ENCODE measurements around the gene RACK1.

RACK1 gene

GRCh38 chr5:181265092-181265671 is 21.5 kb upstream of the RACK1 start:
- no peaks in the 10 kb centered on the region for H3K27me3 ChIP-seq (ENCODE audit: low read depth, low read length)
- no peaks in the 10 kb centered on the region for H3K9me3 ChIP-seq (ENCODE audit: insufficient read depth, low read length)
- H3K4me2 ChIP-seq (ENCODE audit: low read length): no peak overlapping the region
- no peaks in the 10 kb centered on the region for H4K20me1 ChIP-seq (ENCODE audit: insufficient read depth, low read length)
- H3K27ac ChIP-seq (ENCODE audit: low read length): no peak overlapping the region
- H3K4me3 ChIP-seq (ENCODE audit: low read length): no peak overlapping the region
- peaks cover 28% of the 10 kb centered on the region for H3K79me2 ChIP-seq (ENCODE audit: low read length)
- no peak overlapping the region for H2AFZ ChIP-seq (ENCODE audit: low read depth, low read length)
- peaks cover 8% of the 10 kb centered on the region for H3K36me3 ChIP-seq (replicated peaks; ENCODE audit: low read depth, low read length)
- no peak overlapping the region for H3K9ac ChIP-seq (ENCODE audit: low read length)
- H3K4me1 ChIP-seq (ENCODE audit: low read length): peaks cover 4% of the 10 kb centered on the region; the same call in 1 of the 2 replicates
- TF ChIP-seq EZH2phosphoT487 (IDR thresholded peaks at IDR 0.05; ENCODE audit: low read depth): no peak
- TF ChIP-seq CTCF (IDR thresholded peaks at IDR 0.05; ENCODE audit: low read depth, low read length): no peak

GRCh38 chr5:181263633-181264032 is 19.9 kb upstream of the RACK1 start:
- Histone ChIP-seq H2AFZ (ENCODE audit: low read depth, low read length) (no peak overlapping the region), H3K79me2 (ENCODE audit: low read length) (peaks cover 43% of the 10 kb centered on the region), H4K20me1 (ENCODE audit: insufficient read depth, low read length) (0 out of 2 replicates have a peak, but pooled peaks cover 6% of the 10 kb centered on the region), H3K9me3 (ENCODE audit: insufficient read depth, low read length) (no peaks in the 10 kb centered on the region), H3K27ac (ENCODE audit: low read length) (no peak overlapping the region), H3K4me1 (ENCODE audit: low read length) (peaks cover 18% of the 10 kb centered on the region), H3K36me3 (replicated peaks; ENCODE audit: low read depth, low read length) (peaks cover 8% of the 10 kb centered on the region), H3K27me3 (ENCODE audit: low read depth, low read length) (no peaks in the 10 kb centered on the region), H3K9ac (ENCODE audit: low read length) (no peak overlapping the region), H3K4me2 (ENCODE audit: low read length) (no peak overlapping the region), H3K4me3 (ENCODE audit: low read length) (no peak overlapping the region)
- TF ChIP-seq EZH2phosphoT487 (IDR thresholded peaks at IDR 0.05; ENCODE audit: low read depth): no peak
- no peak for TF ChIP-seq CTCF (IDR thresholded peaks at IDR 0.05; ENCODE audit: low read depth, low read length)

- no peaks in the 10 kb centered on the region for H3K9me3 ChIP-seq (ENCODE audit: insufficient read depth, low read length)
- peaks cover 21% of the 10 kb centered on the region for H3K4me1 ChIP-seq (ENCODE audit: low read length)
- H3K27ac ChIP-seq (ENCODE audit: low read length): peak overlapping the region; percentile 77
- H3K27me3 ChIP-seq (ENCODE audit: low read depth, low read length): no peaks in the 10 kb centered on the region
- peak overlapping the region; percentile 59 for H3K4me2 ChIP-seq (ENCODE audit: low read length)
- peak overlapping the region; percentile 39 for H2AFZ ChIP-seq (ENCODE audit: low read depth, low read length)
- TF ChIP-seq CTCF (IDR thresholded peaks at IDR 0.05; ENCODE audit: low read depth, low read length): no peak
- no peak for TF ChIP-seq EZH2phosphoT487 (IDR thresholded peaks at IDR 0.05; ENCODE audit: low read depth)
- H3K79me2 ChIP-seq (ENCODE audit: low read length): peaks cover 64% of the 10 kb centered on the region
- 0 out of 2 replicates have a peak, but pooled peaks cover 6% of the 10 kb centered on the region for H4K20me1 ChIP-seq (ENCODE audit: insufficient read depth, low read length)
- peak overlapping the region; percentile 89 for H3K4me3 ChIP-seq (ENCODE audit: low read length)
- H3K9ac ChIP-seq (ENCODE audit: low read length): peak overlapping the region; percentile 96
- H3K36me3 ChIP-seq (replicated peaks; ENCODE audit: low read depth, low read length): peaks cover 19% of the 10 kb centered on the region
These were observed 17.8 kb upstream of the RACK1 start for GRCh38 chr5:181261320-181262049.

- Histone ChIP-seq H4K20me1 (ENCODE audit: insufficient read depth, low read length) (0 out of 2 replicates have a peak, but pooled peaks cover 11% of the 10 kb centered on the region), H3K4me2 (ENCODE audit: low read length) (peak within 1 kb of the TSS; percentile 93), H3K36me3 (replicated peaks; ENCODE audit: low read depth, low read length) (peaks cover 25% of the 10 kb centered on the region), H3K4me3 (ENCODE audit: low read length) (peak within 1 kb of the TSS; percentile 89), H3K79me2 (ENCODE audit: low read length) (peaks cover 71% of the 10 kb centered on the region), H3K9me3 (ENCODE audit: insufficient read depth, low read length) (no peaks in the 10 kb centered on the region), H3K27ac (ENCODE audit: low read length) (peak within 1 kb of the TSS; percentile 77), H2AFZ (ENCODE audit: low read depth, low read length) (peak within 1 kb of the TSS; percentile 70), H3K27me3 (ENCODE audit: low read depth, low read length) (no peaks in the 10 kb centered on the region), H3K4me1 (ENCODE audit: low read length) (peaks cover 21% of the 10 kb centered on the region), H3K9ac (ENCODE audit: low read length) (peak within 1 kb of the TSS; percentile 96)
- TF ChIP-seq CTCF (IDR thresholded peaks at IDR 0.05; ENCODE audit: low read depth, low read length): no peak
- no peak for TF ChIP-seq EZH2phosphoT487 (IDR thresholded peaks at IDR 0.05; ENCODE audit: low read depth)
These were observed 17.1 kb upstream of the RACK1 start, which contains the start of gene TRIM52 for GRCh38 chr5:181260720-181261319. TSS of gene TRIM52 (minus strand) at chr5:181261143. CDS start at chr5:181260813, 330 bp downstream.

Measured in OCI-LY3 (cell line).